Measurements from ENCODE around the gene STXBP6.

GRCh38 chr14:24966579-24966964, 83.4 kb downstream of the STXBP6 start:
- no peak for TF ChIP-seq CTCF (IDR thresholded peaks at IDR 0.05)
- TF ChIP-seq POLR2A (IDR thresholded peaks at IDR 0.05) = no peak
